Measurements from ENCODE around the gene PRKCA.

PRKCA gene

DNA sequence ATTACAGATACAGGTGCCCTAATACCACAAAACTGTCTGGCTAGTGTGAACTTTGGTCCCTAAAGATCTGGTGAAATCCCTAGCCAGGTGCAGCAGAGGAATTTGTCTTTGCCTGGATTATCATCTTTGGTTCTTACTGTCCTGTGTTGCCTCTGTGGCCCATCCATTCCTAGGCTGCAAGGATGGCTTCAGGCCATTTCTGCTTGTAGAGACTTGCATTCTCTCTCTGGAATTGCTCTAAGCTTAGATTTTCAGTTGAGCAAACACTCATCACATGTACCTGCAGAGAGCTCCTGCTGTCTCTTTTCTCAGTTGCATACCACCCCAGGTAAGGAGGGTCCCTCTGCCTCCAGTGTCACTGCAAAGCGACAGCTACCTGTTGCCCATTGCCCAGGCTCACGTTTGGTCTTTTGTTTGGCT, 114.9 kb downstream of the PRKCA start:
- DNase-seq, result no peak

DNA sequence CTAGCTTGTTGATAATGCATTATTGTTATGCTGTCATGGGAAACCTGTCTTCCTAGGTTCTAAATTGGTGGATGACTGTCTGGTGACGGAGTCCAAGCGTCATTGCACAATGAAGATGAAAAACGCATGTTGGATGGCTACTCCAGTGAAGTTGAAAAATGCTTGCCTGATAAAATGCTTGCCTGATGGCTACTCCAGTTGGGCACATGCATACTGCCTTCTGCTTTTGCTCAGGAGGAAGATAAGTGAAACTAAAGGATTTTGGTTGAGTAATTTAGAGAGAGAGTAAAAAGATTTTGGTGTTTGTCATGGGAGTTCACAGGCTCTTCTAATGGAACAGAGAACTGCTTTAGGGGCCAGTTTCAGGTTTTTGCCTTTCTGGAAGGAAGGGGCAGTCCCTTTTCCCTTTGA, 118.6 kb downstream of the PRKCA start:
- DNase-seq, result no peak

DNA sequence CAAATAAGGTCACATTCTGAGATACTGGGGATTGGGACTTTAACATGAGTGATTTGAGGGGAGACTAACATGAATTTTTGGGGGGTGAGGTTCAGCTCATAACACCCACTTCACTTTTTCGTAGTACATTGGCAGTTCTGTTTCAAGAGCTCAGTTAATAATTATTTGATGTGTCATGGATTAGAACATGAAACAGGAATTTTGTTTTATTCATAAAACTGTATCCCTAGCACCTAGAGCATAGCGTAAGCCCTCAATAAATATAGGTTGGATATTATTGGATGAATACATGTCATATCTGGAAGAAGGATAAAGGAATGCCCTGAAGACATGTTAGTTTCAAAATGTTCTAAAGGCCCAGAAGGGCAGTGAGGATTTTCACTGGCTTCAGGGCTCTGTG, 119.8 kb downstream of the PRKCA start:
- no peak for DNase-seq

DNA sequence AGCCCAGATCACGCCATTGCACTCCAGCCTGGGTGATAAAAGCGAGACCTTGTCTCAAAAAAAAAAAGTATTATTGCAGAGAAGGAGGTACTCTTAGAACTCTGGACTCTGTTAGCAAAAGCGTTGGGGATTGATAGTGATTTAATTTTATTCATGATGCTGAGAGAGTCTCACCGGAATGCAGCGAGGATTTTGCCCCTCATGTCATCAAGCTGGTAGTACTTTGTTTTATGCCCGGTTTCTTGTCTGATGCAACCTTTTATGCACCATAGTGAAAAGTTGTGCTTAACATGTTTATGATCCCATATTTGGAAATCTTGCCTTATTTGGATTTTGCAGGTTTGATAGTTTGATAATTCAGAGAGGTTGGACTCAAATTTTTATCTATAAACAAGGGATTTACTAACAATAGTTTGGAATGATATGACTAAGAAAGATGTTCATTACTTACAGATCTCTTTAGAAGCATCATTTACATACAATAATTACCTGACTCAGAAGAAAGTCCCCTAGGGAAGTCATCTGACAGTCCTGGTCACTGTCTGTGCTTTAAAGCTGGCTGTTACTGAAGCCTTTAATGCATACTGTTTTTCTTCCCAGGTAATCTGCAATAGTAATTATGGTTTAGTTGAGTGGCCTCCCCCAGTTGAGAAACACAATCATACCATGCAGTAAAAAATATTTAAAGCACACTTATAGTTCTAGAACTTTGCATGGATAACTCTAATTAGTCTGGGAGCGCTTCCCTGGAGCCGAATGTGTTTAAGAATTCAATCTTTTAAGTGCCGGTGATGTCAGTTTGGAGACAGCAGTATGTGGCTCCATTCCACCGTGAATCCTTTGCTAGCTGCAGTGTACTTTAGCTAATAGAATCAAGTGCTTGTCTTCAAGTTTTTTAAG, 120.9 kb downstream of the PRKCA start:
- DNase-seq, result no peak

DNA sequence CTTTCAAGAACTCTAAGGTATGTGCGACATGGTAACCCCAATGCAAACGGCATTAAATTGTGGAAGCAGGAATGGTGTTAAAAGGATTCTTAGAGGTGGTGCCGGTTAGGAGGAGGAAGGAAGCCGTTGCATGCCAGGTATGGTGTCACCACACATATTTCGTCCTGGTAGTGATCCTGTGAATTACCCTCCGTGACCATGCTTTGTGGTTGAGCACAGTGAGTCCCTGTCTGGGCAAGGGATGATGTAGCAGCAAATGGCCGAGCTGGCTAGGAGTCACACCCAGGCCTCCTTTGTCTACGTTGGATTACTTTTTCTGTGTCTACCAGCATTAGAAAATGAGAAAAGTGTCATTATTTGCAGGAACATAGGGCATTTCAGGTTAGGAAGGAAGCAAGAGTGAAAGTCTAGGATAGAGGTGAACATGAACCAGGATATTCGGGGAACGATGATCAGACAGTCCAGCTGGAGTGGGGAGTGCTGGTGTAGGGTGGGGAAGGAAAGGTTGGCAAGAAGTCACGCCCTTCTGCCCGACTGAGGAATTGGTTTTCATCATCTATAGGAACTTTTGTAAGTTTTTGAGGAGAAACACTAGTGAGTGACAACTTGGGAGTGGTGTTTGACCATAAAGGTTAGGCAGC, 123.5 kb downstream of the PRKCA start:
- DNase-seq, result no peak

DNA sequence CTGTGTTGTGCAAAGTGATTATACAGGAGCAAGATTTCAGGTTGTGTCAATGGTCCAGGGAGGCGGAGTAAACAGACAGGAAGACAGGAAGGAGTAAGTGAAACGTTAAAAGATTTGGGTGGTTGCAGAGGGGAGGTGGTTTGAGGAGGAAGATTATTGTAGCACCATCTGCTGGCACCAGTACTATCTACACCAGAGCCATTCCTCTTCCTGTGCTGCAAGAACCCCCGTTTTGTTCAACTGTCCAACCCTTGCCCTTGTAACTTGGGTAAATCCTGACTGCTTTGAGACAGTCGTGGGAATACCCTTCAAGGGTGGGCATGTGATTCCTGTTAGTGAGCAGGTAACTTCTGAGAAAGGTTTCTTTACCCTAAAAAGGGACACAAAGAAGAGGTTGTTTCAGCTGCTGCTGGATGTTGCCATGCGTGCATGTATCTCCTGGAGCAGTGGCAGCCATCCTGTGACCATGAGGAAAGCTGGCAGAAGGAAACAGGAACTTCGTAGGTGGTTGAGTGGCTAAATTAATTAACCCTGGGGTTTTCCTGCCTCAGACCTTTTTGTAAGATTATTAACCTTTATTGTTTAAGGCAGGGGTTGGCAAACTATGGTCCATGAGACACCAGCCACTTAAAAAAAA, 124.1 kb downstream of the PRKCA start:
- DNase-seq, result no peak

DNA sequence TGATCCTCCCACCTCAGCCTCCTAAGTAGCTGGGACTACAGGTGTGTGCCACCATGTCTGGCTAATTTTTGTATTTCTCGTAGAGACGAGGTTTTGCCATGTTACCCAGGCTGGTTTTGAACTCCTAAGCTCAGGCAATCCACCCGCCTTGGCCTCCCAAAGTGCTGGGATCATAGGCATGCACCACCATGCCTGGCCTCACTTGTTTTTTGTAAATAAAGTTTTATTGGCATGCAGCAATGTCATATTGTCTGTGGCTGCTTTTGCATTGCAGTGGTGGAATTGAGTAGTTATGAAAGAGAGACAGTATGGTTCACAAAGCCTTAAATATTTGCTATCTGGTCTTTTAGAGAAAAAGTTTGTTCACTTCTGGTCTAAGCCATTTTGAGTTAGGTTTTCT, 124.7 kb downstream of the PRKCA start:
- no peak for DNase-seq

DNA sequence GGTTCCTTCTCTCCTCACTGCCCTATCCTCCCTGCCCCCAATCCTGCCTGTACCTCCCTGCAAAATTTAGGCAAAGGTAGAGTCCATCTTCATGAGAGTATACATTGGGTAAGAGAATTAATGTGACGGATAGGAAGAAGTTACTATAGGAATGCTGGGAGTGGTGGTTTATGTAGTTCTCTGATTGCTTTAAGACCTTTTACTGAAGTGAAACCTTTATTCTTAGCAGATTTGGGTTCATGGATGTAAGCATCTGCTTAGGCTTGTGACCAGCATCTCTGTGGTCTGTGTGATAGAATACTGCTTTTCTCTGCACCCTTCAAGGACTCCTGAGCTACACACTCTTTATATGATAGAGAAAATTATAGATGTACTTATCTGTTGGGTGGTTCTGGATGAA, 127.3 kb downstream of the PRKCA start:
- DNase-seq, result no peak

DNA sequence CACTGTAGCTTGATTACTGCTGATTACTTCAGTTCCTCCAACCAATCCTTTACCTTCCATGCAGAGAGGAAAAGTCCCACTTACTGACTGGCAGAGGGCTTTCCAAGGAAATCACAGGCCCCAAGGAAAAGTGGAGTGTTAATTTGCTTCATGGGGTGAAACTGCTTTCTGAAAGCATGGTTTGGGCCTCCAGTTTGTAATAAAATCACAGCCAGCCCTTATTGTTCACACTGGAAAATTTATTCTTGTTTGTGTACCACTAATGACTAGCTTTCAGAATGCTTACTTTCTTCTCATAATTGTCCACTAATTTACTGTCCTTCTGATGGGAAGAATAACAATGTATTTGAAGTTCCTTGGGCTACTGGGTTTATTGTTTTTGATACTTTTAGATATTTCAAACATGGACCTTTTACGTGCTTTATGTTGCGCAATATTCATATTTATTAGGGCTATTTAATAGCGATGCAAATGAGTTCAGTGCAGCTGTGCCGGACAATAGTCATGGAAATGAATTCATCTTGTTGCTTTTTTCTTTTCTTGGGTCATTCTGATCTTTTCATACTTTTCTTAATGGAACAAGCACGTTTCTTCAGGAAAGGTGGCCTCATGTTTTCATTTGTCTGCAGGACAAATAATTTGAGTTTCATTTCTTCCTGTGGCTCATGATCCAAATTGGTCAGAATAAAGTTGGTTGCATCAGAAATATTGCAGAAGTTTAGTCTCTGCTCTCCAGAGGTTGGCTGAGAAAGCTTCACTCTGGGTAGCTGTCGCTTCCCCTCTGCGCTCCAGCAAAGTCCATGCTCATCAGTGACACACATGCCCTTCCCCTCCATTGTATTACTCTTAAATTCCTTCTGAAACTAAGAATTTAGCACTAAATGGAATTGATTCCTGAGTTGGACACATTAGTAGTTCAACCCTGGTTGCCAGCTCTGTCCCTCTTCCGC, 128.7 kb downstream of the PRKCA start:
- DNase-seq, result no peak

DNA sequence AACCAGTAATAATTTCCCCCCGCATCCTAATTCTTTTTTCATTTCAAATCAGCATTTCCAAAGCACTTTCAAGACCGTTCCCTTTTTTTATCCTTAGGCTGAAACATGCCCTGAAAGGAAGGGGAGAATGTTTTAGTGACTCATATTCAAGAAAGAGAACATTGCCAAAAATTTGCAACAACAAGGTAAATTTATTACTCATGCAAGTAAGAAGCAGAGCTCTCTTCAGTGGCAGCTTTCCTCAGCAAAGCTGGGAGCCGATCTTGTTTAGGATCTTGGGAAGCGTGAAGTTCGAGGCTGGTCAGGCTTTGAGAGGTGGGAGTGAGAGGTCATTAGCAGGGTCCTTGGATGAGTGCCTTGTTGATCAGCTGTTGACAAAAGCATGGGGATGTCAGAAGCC, 129.5 kb downstream of the PRKCA start:
- no peak for DNase-seq

DNA sequence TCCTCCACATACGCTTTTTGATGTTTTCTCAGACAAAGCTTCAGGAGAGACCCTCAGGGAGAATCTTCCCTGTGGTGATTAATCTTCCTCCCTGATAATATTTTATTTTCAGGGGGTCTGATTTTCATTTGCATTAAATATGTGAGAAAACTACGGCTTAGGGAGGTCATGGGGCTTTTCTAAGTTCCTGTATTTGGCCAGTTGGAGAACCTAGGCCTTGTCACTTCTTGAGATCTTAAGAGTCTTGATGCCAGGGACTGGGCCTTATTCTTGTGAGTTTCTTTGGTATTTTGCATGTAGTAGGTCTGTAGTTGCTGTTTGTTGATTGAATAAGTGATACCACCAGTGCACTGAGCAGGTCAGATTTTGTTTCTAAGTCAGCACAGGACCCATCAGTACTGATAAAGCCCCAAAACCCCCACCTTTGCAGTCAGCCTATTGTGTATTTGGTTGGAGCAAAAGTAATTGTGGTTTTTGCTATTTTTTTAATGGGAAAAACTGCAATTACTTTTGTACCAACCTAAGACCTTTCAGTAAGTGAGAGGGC, 130.1 kb downstream of the PRKCA start:
- DNase-seq, result no peak

DNA sequence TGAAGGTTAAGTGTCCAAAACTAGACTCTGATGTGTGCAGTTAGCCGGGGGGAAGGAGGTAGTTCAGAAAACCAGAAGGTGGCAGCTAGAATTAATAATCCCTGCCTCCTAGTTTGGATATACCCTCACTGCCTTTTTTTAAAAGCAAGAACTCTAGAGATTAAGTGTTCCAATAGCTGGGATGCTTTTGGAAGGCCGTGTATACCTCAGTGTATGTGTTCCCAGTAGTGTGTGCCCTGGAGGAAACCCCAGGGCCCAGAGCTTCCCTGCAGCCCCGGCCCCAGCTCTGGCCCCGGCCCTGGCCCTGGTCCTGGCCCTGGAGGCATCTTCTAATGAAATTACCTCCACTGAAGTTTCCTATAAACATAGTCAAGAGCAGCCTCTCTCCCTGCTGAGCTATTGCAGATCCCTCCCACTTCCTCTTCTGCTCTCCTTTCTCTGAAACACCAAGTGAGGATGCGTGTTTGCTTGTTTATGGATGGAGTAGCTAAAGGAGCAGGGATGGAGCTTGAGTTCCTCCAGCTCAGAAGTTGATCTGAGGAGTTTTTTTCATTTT, 130.7 kb downstream of the PRKCA start:
- DNase-seq, result no peak

DNA sequence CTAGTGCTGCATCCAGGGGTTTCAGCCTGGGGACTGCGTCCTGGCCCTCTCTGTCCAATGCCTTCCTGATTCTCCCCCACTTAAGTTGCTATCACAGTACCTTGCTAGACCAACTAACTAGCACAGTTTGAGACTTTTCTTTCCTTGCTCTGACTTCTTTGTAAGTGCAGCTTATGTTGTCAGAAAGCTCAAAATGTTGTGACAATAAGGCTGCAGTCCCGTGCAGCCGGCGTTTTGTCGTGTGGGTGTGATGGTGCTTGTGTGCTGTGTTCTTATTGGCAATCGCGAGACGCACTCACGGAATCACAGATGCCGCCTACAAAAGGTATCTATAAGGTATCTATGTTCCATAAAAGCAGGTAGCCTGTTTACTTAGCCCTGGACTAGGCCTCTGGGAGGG, 132.8 kb downstream of the PRKCA start:
- DNase-seq, result no peak

DNA sequence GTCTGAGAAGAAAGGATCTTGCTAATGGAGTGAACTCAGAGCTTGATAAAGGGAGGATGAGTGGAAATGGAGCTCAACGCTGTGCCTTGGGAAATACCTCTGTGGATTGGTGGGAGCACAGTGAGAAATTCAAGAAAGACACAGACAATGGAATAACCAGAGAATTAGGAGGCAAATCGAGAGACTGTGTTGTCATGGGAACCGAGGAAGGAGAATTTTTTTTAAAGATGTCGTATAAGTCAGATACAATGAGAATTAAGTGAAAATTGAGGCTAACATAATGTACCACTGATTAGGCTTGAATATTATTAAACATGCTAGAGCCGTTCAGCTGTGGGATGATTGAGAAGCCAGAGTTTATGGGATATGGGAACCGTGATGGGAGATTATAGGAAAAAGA, 134.2 kb downstream of the PRKCA start:
- no peak for DNase-seq

DNA sequence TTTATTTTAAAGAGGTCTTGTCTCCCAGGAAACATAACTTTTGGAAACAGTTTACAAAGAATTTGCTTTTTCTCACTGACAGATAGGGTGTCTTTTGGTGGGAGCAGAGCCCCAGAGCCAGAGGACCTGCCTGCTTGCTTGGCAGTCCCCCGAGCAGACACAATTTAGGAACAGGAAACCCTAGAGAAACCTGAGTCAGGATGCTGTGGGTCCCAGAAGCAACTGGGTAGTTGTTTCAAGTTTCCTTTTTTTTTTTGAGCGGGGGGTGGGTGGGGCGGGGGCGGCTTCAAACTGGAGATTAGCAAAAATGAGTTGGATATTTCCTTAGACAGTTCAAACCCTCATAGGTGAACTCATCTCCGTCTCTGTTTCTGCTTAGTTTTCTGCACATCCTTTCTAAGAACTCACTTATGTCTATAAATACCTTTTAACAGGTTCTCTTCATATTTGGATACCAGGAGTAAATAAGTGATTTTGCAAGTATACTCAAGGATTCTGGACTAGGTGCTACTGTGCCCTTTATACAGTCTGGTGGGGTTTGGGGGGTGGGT, 135.1 kb downstream of the PRKCA start:
- no peak for DNase-seq

DNA sequence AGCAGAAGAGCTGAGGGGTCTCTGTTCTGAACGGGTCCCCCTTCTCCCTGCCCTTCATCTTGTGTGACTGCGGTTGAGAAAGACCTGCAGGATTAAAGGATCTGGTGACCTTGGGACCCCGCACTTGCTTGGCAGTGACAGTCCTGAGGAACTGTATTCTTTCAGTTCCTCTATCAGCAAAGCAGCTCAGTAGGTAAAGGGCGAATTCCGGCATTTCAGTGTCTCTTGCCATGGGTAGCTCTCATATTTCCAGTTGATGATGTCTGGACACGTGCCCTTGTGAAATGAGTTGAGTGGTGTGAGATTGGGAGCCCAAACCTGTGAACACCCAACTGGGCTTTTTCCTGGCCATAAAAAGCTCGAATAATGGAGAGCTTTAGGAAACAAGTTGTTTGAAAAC, 135.7 kb downstream of the PRKCA start:
- no peak for DNase-seq

DNA sequence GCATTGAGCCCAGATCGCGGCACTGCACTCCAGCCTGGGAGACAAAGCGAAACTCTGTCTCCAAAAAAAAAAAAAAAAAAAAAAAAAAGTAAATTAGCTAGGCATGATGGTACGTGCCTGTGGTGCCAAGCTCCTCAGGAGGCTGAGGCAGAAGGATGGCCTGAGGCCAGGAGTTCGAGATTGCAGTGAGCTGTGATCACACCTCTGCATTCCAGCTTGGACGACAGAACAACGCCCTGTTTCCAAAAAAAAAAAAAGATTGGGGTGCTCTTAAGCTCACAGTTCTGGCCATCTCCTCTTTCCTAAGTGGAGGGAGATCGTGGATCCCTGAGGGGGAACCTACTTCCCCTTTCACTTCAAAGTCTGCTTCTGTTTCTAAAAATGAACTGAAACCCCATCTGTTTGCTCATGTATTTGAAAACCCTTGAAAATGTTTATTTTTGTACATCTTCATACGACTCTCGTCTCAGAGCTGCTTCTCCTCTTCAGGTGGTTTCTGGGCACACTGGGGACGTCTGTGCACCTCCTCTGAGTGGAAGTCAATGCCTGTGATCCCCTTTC, 138.8 kb downstream of the PRKCA start:
- no peak for DNase-seq

DNA sequence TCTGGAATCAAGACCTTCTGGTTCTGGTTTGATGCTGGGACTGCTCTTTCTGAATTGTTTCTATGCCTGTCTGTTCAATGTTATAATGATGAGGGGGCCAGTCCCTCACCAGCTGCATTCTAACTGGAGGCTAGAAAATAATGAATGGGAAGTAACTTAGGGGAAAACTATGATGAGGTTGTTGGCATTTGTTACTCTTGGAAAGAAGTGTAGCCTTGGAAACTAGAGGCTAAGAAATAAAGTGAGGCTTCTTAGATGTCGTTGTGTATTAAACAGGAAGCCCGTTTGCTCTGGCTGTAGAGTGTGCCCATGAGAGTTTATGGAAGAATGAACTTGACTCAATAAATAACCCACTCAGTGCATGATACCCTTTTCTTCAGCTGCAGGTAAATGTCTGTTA, 140.8 kb downstream of the PRKCA start:
- DNase-seq, result no peak

DNA sequence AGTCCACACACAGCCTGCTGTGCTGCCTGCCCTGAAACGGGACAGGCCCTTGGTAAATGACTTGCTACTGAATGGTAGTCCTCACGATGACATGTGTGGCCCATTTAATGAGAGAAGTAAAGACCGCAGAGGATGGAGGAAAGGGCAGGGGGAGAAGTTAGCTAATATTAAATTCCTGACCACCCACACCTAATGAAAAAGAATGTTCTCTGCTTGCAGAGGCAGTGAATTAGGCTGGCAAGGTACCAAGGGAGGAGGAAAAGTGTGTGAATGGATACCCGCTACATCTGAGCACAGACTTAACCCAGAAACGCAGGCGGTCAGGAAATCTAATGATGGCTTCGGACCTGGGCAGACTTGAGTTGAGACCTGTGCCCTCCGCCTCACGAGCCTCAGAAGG, 141.2 kb downstream of the PRKCA start:
- no peak for DNase-seq

DNA sequence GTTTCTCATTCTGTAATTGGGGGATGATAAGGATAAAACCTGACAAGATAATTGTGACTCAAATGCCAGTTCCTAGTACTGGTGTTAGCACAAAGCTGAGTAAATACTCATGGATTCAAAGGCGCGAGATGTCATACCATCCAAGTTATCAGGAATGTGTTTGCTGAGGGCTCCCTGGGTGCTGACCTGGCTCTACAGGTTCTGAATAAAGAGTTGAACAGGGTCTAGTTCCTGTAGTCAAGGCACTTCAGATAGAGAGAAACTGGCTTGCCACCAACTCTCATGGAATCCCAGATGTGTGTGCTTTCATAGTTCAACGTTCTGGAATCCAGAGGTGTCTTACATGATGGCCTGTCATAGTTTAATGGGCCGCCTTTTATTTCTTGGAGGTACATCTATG, 141.6 kb downstream of the PRKCA start:
- DNase-seq, result no peak

DNA sequence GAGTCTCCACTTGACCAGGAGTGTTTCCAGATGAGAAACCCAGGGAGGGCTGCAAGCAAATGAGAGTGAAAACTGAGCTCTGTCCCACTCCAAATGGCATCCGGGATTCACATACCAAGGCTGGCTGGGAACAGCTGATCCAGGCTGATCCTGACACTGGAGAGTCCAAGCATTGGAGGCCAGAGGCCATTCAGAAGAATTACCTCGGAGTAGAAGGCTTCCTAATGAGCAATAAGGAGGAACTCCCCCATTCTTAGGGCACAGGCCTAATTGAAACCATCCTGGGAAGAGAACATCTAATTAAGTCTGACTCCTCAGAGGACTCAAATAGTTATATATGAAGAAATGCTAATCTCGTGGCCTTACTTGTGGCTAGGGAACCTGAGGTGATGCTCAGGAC, 142.8 kb downstream of the PRKCA start:
- DNase-seq, result no peak

DNA sequence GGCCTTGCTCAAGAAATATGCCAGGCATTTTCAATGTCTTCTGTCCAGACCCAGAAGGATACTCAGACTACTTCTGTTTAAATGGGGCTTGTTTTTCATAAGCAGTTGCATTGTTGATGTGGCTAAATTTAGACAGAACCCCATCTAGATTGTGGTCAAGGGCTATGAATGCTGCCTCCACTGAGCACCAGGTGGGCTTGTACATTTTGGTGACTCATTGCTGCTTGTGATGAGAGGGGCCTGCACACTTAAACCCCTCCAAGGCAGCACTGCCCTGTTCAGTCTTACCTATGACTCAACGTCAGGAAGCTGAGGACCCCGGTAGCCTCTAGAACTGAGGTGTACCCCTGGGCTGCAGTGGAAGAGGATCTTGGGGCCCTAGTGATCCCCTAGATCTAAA, 144.0 kb downstream of the PRKCA start:
- DNase-seq, result no peak

Data from NCI-H748 treated with DMSO at 0.1 percent for 48 hours (cell line).